GM21381 (cell line): Measurements from ENCODE around the gene GPC5.

Source experiments
- ATAC-seq: cut with Tn5 transposase; IDR thresholded peaks from one replicate; pipeline ENCODE4 v1.9.1; 2021; ENCODE audit warnings: mild to moderate bottlenecking, moderate library complexity; ENCODE audit not compliant: unreplicated experiment

Gene GPC5

GRCh38 chr13:91450913-91451312 lies 52.5 kb downstream of the GPC5 start:
- ATAC-seq = no peak

GRCh38 chr13:91454666-91455065 lies 56.2 kb downstream of the GPC5 start:
- no peak for ATAC-seq

- ATAC-seq = no peak
Observed at GRCh38 chr13:91456837-91457236, 58.4 kb downstream of the GPC5 start.

- ATAC-seq = no peak
Observed at GRCh38 chr13:91459485-91459884, 61.1 kb downstream of the GPC5 start.

GRCh38 chr13:91464336-91464735 lies 65.9 kb downstream of the GPC5 start:
- no peak for ATAC-seq

- ATAC-seq = no peak
Observed at GRCh38 chr13:91467236-91467635, 68.8 kb downstream of the GPC5 start.

GRCh38 chr13:91468301-91468700 lies 69.9 kb downstream of the GPC5 start:
- ATAC-seq = no peak

- no peak for ATAC-seq
Observed at GRCh38 chr13:91470084-91470621, 71.7 kb downstream of the GPC5 start.

- no peak for ATAC-seq
Observed at GRCh38 chr13:91470681-91471080, 72.3 kb downstream of the GPC5 start.

GRCh38 chr13:91482427-91482826 lies 84.0 kb downstream of the GPC5 start:
- ATAC-seq = no peak

GRCh38 chr13:91491980-91492379 lies 93.6 kb downstream of the GPC5 start:
- ATAC-seq = no peak

- no peak for ATAC-seq
Observed at GRCh38 chr13:91493442-91493841, 95.0 kb downstream of the GPC5 start.

GRCh38 chr13:91498298-91498697 lies 99.9 kb downstream of the GPC5 start:
- no peak for ATAC-seq

- ATAC-seq = no peak
Observed at GRCh38 chr13:91504216-91504615, 105.8 kb downstream of the GPC5 start.

GRCh38 chr13:91506759-91507158 lies 108.3 kb downstream of the GPC5 start:
- no peak for ATAC-seq

- ATAC-seq = no peak
Observed at GRCh38 chr13:91510058-91510457, 111.6 kb downstream of the GPC5 start.

GRCh38 chr13:91513790-91514189 lies 115.4 kb downstream of the GPC5 start:
- no peak for ATAC-seq

GRCh38 chr13:91516799-91517198 lies 118.4 kb downstream of the GPC5 start:
- no peak for ATAC-seq

GRCh38 chr13:91520952-91521351 lies 122.5 kb downstream of the GPC5 start:
- no peak for ATAC-seq

GRCh38 chr13:91523116-91523515 lies 124.7 kb downstream of the GPC5 start:
- ATAC-seq = no peak

GRCh38 chr13:91526543-91527033 lies 128.2 kb downstream of the GPC5 start:
- no peak for ATAC-seq

GRCh38 chr13:91529739-91530482 lies 131.5 kb downstream of the GPC5 start:
- no peak for ATAC-seq

- no peak for ATAC-seq
Observed at GRCh38 chr13:91531646-91532045, 133.2 kb downstream of the GPC5 start.
